Measurements from ENCODE around the gene XPR1. TPM values are rescaled to one million over a fixed set of nuclear protein-coding genes. Genes with fewer than 3 reads are reported as not detected.

Gene XPR1
- total and polyA plus RNA-seq, 2 of the 8 experiments (the other 6 are each of a cell fraction or from before 2014, with no cell fraction given), result 28.6 to 43.9 TPM

- ChIA-PET POLR2A (ENCODE audit: partially characterized antibody) (interaction anchor here (1.0 kb wide), 1 partner anchor 58 kb away, joined by 3 read pairs; the partner anchor contains the start of gene KIAA1614), CTCF (ENCODE audit: partially characterized antibody) (interaction anchor here (2.4 to 2.7 kb wide), 2 partner anchors 8 to 12 kb away, joined by 7 to 15 read pairs; no protein-coding TSS in a partner anchor)
- no peaks in the 10 kb centered on the region for H3K79me1 ChIP-seq (ENCODE audit: low read depth, low read length)
- H3K4me1 ChIP-seq (replicated peaks in 1 of 4; ENCODE audit: control insufficient read depth in 3 of 4, insufficient read depth in 4 of 4, low read length in 3 of 4), result peaks cover 0 to 5% (median 1%) of the 10 kb centered on the region in 4 experiments; a peak in 3 of 7 replicates
- H2BK5ac ChIP-seq (ENCODE audit: low read depth, low read length), result no peak overlapping the region
- 81% methylated on average over 5 of the region's 5 CpGs; no CpG with 5 or more reads in 1 of the 2 experiments for WGBS, 2 experiments (ENCODE audit: extremely low coverage in 1 of 2, insufficient coverage in 1 of 2, insufficient read length in 1 of 2, insufficient replicate concordance in 2 of 2, low coverage in 1 of 2, low lambda C conversion rate in 2 of 2, missing lambda C conversion rate in 1 of 2)
- no peak overlapping the region for H3K4me2 ChIP-seq (ENCODE audit: insufficient read depth in 1 of 2, low read depth in 2 of 2, low read length in 2 of 2)
- no peak overlapping the region for H2BK15ac ChIP-seq (ENCODE audit: low read length)
- H3K79me2 ChIP-seq (ENCODE audit: control insufficient read depth in 1 of 2, insufficient read depth in 2 of 2, low read length in 2 of 2), result no peaks in the 10 kb centered on the region
- H4K20me1 ChIP-seq (replicated peaks in 1 of 2; ENCODE audit: control insufficient read depth in 1 of 2, insufficient read depth in 2 of 2, low read length in 2 of 2), result no peaks in the 10 kb centered on the region
- H3K27me3 ChIP-seq (replicated peaks in 1 of 4; ENCODE audit: control insufficient read depth in 3 of 4, extremely low read depth in 1 of 4, insufficient read depth in 3 of 4, low read length in 3 of 4), result no peaks in the 10 kb centered on the region
- H3K23ac ChIP-seq (ENCODE audit: insufficient read length), result no peak overlapping the region
- no peaks in the 10 kb centered on the region for H3K36me3 ChIP-seq (ENCODE audit: control insufficient read depth in 2 of 4, insufficient read depth in 4 of 4, low read length in 3 of 4)
- no peak overlapping the region for H2AFZ ChIP-seq (ENCODE audit: low read length)
- no peaks in the 10 kb centered on the region for H3K9me3 ChIP-seq (ENCODE audit: insufficient read depth in 2 of 2, low read depth in 1 of 2, low read length in 1 of 2)
- H4K91ac ChIP-seq (replicated peaks; ENCODE audit: insufficient read length, low read length), result no peak overlapping the region
- H3K23me2 ChIP-seq (ENCODE audit: low read depth, low read length), result no peaks in the 10 kb centered on the region
- TF ChIP-seq SIX5 (IDR thresholded peaks at IDR 0.05; ENCODE audit: low read depth, low read length) (no peak), TCF12 (IDR thresholded peaks at IDR 0.05; ENCODE audit: low read depth, low read length) (no peak), TBP (IDR thresholded peaks at IDR 0.05; ENCODE audit: low read depth, low read length) (no peak)
- peak overlapping the region; percentile 20; the same call in 1 of the 2 replicates for H3K18ac ChIP-seq (ENCODE audit: extremely low read depth, low read length)
- no peak overlapping the region for H2BK120ac ChIP-seq (replicated peaks; ENCODE audit: low read depth, low read length)
- H3K4me3 ChIP-seq (ENCODE audit: extremely low read depth in 1 of 4, insufficient read depth in 2 of 4, low read depth in 3 of 4, low read length in 4 of 4), result no peak overlapping the region
- FAIRE-seq (no peak), DNase-seq (ENCODE audit: low read depth in 1 of 2, low spot score in 2 of 2) (no peak)
- no peak overlapping the region for H3K14ac ChIP-seq (ENCODE audit: insufficient read length)
- no peak overlapping the region for H3K56ac ChIP-seq (replicated peaks; ENCODE audit: insufficient read length, low read depth, low read length)
- peak overlapping the region; percentile 65 for H3K4ac ChIP-seq (replicated peaks; ENCODE audit: insufficient read length, low read depth, low read length)
- H2AK5ac ChIP-seq (ENCODE audit: low read depth, low read length), result no peak overlapping the region
- H2BK20ac ChIP-seq (ENCODE audit: low read length), result no peak overlapping the region
- no peak overlapping the region for H4K8ac ChIP-seq (ENCODE audit: extremely low read depth, insufficient read depth, low read length)
- peak overlapping the region; percentile 27; the same call in 1 of the 2 replicates for H2BK12ac ChIP-seq (ENCODE audit: low read depth, low read length)
- H4K5ac ChIP-seq (ENCODE audit: insufficient read length, low read depth, low read length), result no peak overlapping the region
- H3K9ac ChIP-seq (replicated peaks in 1 of 4; ENCODE audit: extremely low read depth in 1 of 4, low read depth in 3 of 4, low read length in 3 of 4), result no peak overlapping the region; a peak in 1 of 7 replicates
- H3K27ac ChIP-seq (ENCODE audit: low read depth, low read length), result no peak overlapping the region
These were observed 222.6 kb downstream of the XPR1 start for GRCh38 chr1:180854456-180854855.

Measured in H1 (cell line).